Effector CD8-positive, alpha-beta T cell (primary cell): Measurements from ENCODE around the gene MKS1.

Experiments used
- DNase-seq: peaks from one replicate; lab custom pipeline; 2025; lab: John Stamatoyannopoulos, UW

MKS1 gene

DNA sequence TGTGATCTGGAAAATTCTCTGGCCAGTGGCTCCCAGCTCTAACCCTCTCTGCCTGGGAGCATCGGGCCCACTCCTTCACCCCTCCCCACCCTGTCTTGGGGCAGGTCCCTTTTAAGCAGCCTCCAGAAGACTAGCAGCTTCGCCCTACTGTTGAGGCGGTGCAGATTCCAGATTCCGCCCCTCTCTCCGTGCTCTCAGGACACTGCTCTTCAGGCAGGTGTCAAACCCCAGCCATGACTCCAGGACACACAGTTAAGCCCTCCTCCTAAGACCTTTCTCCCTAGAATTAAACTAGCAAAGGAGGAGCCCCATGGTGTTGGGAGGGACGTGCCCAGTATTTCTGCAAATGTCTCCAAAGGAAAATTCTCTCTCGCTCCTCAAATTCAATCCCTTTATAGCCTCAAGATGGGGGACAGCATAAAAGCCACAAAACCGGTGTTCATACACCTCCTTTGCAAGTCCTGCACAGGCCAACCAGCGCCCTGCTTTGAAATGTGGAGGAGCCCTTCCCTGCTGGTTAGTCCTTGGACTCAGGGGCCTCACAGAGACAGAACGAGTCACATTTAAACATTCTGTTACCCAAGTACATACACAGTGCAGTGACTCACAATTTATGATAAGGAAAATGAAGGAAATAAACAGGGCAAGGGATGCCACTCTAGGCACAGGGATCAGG lies 26.5 kb upstream of the MKS1 start:
- DNase-seq: no peak

DNA sequence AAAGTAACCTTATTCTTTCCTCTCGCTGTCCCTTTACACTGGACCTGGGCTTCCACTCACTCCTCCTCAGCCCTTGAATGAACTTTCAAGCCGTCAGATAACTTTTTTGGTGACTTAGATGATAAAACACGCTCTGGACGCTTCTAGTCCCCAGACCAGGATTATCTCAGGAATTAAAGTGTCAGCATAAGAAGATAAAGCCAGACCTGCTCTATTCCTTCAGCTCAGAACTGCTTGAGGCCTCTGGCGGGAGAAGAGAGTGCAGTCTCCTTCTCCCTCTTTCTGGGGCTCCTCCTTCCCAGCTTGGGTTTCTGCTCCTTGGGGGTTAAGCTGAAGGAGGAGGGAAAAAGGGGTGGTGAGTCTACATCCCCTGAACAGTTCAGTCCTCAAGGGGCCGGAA lies 25.9 kb upstream of the MKS1 start:
- DNase-seq: no peak

DNA sequence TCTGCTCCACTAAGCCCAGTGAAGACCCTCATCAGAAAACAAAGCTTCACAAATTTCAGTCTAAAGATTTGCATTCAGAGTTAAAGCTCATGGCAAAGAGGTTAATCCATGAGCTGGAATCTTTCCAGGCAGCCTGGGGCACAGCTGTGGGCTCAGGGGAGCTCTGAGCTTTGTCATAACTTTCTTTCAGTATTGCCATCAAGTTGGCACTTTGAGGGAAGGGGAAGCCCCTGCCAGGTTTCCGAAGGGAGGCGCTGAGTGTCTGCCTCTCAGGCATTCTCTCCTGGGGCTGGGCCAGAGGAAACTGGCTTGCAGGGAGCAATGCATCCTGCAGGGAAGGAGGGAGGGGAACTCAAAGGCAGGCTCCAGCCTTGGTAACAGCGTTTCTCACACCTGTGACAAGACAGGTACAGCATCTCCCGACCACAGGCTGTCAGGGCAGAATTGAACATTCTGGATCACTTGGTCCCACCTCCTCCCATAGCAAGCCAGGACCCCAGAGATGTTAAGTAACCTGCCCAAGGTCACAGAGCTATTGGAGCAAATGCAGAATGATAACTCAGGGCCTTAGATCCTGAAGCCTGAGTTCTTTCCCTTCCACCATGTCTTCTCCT lies 23.2 kb upstream of the MKS1 start:
- no peak for DNase-seq

- DNase-seq: no peak
Observed at GRCh38 chr17:58239987-58240386, 20.9 kb upstream of the MKS1 start.

DNA sequence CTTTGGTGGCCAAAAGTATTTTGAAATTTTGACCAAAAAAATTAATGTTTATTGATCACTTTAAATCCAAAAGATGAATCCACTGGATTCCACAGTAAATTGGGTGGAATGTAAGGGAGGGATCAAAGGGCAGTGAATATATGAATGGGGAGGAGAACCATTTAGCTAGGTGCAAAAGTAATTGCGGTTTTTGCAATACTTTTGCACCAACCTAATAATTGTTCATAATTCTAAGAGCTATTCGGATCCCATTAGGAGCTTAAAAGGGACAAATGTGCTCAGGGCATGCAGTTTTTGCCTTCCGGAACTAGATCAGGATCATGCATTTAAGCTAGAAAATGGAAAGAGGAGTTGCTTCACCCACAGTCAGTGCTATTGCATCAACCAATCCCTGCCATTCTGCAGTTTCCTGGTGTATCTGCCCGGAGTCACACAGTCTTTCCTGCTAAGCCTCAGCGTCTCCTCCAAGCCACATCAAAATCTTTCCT lies 19.1 kb upstream of the MKS1 start, which contains the start of gene LPO:
Gene LPO, plus strand, starts transcription at position 438 of the 488 bp plus-strand sequence. CDS start 4,396 bp downstream, outside the sequence.
- no peak for DNase-seq

GRCh38 chr17:58236394-58236793 lies 17.3 kb upstream of the MKS1 start:
- DNase-seq: no peak

DNA sequence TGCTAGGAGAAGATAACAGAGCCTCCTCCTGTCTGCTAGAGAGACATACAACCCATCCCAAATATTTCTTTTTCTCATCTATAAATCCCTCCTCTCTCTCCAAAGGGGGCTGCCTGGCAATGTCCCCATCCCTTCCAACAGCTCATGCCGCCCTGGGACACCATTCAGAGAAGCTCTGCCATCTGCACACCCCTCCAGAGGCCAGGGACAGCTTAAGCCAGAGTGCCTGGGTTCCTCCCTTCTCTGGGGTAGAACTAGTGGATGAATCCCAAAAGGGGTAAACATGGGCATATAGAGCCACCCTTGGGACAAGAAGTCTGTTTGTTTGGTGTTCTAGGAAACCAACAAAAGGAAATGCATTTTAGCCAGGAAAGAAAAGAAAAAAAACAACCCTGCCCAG lies 16.8 kb upstream of the MKS1 start:
- no peak for DNase-seq

DNA sequence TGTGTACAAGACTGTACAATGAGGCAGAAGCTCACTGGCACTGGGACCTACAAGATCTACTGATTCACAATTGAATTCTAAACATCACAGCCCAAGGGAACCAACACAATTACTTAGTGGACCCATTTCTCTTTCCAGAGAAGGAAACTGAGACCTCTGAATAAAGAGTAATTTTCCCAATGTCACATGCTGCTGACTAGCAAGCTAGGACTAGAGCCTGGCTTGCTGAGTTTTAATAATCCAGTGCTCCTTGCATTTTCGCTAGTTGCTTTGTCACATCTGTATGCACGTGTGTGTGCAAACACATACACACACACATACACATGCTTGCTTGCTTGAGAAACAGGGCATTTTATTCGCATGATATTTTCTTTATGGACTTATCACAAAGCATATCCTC lies 15.5 kb upstream of the MKS1 start:
- DNase-seq: no peak

GRCh38 chr17:58233543-58233942 lies 14.5 kb upstream of the MKS1 start:
- DNase-seq: no peak

- no peak for DNase-seq
Observed at GRCh38 chr17:58232707-58233156, 13.7 kb upstream of the MKS1 start.

DNA sequence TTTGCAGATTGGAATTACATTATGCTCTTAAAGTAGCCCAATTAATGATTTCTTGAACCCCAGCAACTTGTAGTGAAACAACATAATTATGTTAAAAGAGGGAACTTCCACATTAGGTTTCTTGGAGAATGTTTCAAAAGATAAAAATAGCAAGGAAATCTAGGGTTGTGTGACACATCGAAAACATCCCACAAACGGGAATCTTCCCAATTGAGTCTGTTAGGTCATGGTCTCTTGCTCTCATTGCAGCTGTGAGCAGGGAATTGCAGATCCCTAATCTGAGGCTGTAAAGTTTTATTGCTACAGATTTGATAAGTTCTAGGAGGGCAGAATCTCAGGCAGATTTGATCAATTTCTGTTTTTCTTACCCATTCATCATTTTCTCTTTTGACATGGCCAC lies 12.6 kb upstream of the MKS1 start:
- DNase-seq: no peak

GRCh38 chr17:58229881-58230280 lies 10.8 kb upstream of the MKS1 start:
- no peak for DNase-seq

DNA sequence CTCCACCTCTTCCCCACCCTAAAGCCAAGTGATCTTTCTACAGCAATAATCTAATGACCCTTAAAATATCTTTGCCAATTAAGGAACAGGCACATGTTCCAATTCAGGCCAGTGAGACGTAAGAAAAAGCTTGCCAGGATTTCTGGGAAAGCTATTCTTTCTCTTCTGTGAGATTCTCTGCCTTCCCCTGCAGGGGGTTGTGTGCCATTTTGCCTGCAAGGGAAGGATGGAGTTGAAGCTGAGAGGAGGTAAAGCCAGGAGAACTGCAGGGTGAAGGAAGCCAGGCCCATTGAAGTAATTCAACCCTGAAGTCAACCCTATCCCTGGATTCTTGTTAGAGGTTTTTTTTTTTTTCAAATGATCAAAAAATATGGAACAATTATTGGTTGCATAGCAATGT lies 10.3 kb upstream of the MKS1 start:
- no peak for DNase-seq

DNA sequence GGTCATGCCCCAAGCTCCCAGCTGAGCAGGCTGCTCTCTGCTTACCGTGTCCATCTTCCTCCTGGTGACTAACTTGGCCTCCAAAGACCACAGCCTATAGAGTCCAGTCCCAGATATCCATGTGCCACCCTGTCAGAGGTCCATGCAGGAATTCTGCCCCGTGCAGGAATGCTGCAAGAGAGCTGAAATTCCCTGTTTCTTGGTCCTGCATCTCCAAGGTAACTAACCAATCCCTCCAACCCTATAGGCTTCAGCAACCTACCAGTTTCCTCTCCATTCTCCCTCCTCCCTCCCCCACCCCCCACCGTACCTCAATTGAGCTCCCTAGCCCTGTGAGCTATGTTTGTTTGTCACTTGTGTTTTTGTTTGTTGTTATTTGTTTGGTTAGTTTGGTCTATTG lies 9.6 kb upstream of the MKS1 start:
- DNase-seq: no peak

GRCh38 chr17:58227733-58228132 lies 8.7 kb upstream of the MKS1 start:
- DNase-seq: no peak

DNA sequence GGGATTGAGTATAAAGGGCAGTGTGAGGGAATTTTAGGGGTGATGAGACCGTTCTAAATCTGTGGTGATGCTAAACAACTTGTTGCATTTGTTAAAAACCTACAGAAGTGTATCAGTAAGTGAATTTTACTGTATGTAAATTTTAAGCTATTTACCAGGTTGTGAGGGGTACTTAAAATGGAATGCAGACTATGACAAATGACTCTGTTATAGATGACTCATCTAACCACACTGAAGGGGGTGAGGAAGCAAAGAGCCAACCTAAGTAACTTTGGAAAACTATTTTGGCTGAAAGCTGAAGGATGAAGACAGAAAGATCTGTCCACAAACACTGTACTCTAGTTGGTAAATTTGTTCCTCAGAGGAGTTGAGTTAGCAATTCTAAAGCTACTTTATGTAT lies 5.3 kb upstream of the MKS1 start:
- DNase-seq: no peak

DNA sequence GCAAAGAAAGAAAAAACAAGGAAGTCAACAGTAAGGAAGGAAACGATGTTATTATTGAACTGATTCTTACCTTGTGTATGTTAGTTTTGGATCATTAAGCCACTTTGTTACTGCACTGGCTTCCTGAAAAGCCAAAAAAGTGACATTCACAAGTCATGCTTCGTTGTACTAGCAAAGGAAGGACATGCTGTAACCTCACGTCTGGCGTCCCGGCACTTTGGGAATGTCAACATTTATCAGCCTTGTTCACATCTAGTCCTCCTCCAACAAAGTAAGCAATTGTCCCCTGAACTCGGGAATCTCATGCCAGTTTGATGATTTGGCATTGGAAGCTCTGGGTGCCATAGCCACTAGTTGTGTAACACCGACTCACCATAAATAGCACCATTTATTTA lies 731 bp upstream of the MKS1 start:
- DNase-seq: no peak

DNA sequence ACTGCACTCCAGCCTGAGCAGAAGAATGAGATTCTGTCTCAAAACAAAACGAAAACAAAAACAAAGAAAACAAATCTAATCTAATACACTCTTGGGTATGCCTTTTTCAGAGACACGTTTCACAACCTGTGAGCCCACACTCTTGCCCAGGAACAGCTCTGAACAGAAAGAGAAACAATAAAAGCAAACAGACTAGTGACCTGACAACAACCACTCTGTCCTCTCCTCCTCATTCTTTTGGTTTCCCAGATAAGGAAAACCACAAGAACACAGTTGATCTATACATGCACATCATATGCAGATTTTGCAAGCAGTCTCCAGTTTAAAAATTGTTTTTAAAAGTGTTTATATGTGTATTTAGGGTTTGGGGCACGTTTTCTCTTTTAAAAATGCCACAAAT lies 1.3 kb downstream of the MKS1 start:
- DNase-seq: no peak

- no peak for DNase-seq
Observed at GRCh38 chr17:58215685-58216084, 3.4 kb downstream of the MKS1 start.

DNA sequence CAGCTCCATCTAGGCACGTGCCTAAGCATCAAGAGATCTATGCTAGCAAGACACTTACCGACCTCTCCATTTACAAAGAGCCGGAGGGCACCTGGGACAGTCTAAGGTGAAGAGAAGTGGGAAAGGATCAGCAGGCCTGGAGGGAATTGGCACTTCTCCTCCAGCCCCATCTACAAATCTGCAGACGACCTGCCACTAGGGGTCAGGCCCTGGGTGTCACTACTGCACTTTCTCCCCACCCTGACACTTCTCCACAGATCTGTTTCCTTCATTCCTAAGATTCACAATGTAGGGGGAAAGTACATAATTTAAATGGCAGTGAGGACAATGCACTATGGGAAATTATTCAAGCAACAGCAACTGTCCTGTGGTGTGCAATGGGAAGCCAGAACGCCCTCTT lies 8.1 kb downstream of the MKS1 start:
- DNase-seq: no peak

DNA sequence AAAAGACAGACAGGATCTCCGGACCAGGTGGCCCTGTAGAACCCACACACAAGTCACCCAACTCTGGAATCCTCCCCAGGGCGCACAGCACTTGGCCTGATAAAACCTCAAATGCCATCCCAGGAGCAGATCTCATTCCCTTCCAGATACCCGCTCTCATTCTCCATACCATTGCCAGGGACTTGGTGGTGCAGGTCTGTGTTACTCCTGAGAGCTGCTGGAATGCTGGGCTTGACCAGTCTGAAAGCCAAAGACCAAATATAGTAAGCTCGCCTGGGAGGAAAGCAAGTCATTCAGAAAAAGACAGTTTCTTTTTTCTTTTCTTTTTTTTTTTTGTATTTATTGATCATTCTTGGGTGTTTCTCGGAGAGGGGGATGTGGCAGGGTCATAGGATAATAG lies 10.7 kb downstream of the MKS1 start:
- DNase-seq: no peak

- DNase-seq: no peak
Observed at GRCh38 chr17:58207451-58207850, 11.6 kb downstream of the MKS1 start.

DNA sequence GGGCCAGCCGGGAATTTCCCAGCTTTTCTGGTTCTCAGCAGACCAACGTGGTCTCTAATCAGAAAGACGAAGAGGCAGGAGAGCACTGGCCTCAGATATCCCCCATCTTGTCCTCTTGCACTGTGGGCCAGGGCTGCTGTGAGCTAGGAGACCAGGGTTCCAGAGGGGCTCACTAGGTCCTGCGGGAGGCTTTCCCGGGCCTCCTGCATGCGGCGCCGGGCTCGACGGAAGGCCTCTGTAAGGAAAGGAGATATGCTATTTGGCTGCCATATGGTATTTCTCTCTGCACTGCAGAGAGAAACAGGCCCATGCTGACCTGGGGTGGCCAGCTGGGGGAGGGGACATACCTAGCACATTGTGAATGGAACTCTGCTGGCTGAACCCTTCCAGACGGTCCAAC lies 13.1 kb downstream of the MKS1 start:
- no peak for DNase-seq

GRCh38 chr17:58204796-58205195 lies 14.3 kb downstream of the MKS1 start:
- DNase-seq: no peak
